ENCODE data around the gene CD40. TPM values are rescaled to one million over a fixed set of nuclear protein-coding genes. Genes with fewer than 3 reads are reported as not detected.
"Not testable (repeated sequence)": the region's sequence is repeated elsewhere in the genome, so short reads cannot be mapped to it uniquely, and the experiment has no call there.

The CD40 gene
- total RNA-seq, 1 experiment from 2014 or later: 29.9 TPM

- DNase-seq (ENCODE audit: low read depth): peak; percentile 97
- in situ Hi-C loops (cut with HindIII; ENCODE audit: low pct_unique_long_range_greater_than_20kb, low sequenced_read_pairs): no loop called here
These were observed 28.4 kb upstream of the CD40 start, which contains the start of gene NCOA5 for GRCh38 chr20:46089417-46090388. NCOA5 (minus strand) TSS chr20:46089962; CDS start chr20:46079424, 10,538 bp downstream.

- in situ Hi-C loops (cut with HindIII; ENCODE audit: low pct_unique_long_range_greater_than_20kb, low sequenced_read_pairs); DNase-seq (ENCODE audit: low read depth): not testable (repeated sequence)
These were observed 26.2 kb upstream of the CD40 start for GRCh38 chr20:46091622-46092535.

GRCh38 chr20:46093531-46093930, 24.6 kb upstream of the CD40 start:
- in situ Hi-C loops (cut with HindIII; ENCODE audit: low pct_unique_long_range_greater_than_20kb, low sequenced_read_pairs): no loop called here
- DNase-seq (ENCODE audit: low read depth): no peak

GRCh38 chr20:46099491-46100287, 18.4 kb upstream of the CD40 start:
- in situ Hi-C loops (cut with HindIII; ENCODE audit: low pct_unique_long_range_greater_than_20kb, low sequenced_read_pairs): no loop called here

GRCh38 chr20:46100444-46100843, 17.7 kb upstream of the CD40 start:
- DNase-seq (ENCODE audit: low read depth); in situ Hi-C loops (cut with HindIII; ENCODE audit: low pct_unique_long_range_greater_than_20kb, low sequenced_read_pairs): not testable (repeated sequence)

More at GRCh38 chr20:46099491-46100287, 18.4 kb upstream of the CD40 start:
- no peak for DNase-seq (ENCODE audit: low read depth)

- DNase-seq (ENCODE audit: low read depth): no peak
- in situ Hi-C loops (cut with HindIII; ENCODE audit: low pct_unique_long_range_greater_than_20kb, low sequenced_read_pairs): no loop called here
These were observed 17.1 kb upstream of the CD40 start for GRCh38 chr20:46100988-46101387.

- no peak for DNase-seq (ENCODE audit: low read depth)
- in situ Hi-C loops (cut with HindIII; ENCODE audit: low pct_unique_long_range_greater_than_20kb, low sequenced_read_pairs): no loop called here
These were observed 16.2 kb upstream of the CD40 start for GRCh38 chr20:46101957-46102356.

- in situ Hi-C loops (cut with HindIII; ENCODE audit: low pct_unique_long_range_greater_than_20kb, low sequenced_read_pairs): no loop called here
- DNase-seq (ENCODE audit: low read depth): no peak
These were observed 15.2 kb upstream of the CD40 start for GRCh38 chr20:46102940-46103339.

GRCh38 chr20:46104262-46104661, 13.9 kb upstream of the CD40 start:
- in situ Hi-C loops (cut with HindIII; ENCODE audit: low pct_unique_long_range_greater_than_20kb, low sequenced_read_pairs): no loop called here

GRCh38 chr20:46107061-46107460, 11.1 kb upstream of the CD40 start:
- no peak for DNase-seq (ENCODE audit: low read depth)
- in situ Hi-C loops (cut with HindIII; ENCODE audit: low pct_unique_long_range_greater_than_20kb, low sequenced_read_pairs): no loop called here

More at GRCh38 chr20:46104262-46104661, 13.9 kb upstream of the CD40 start:
- DNase-seq (ENCODE audit: low read depth): no peak

- in situ Hi-C loops (cut with HindIII; ENCODE audit: low pct_unique_long_range_greater_than_20kb, low sequenced_read_pairs): no loop called here
- no peak for DNase-seq (ENCODE audit: low read depth)
These were observed 9.7 kb upstream of the CD40 start for GRCh38 chr20:46108435-46108841.

GRCh38 chr20:46108976-46109375, 9.1 kb upstream of the CD40 start:
- DNase-seq (ENCODE audit: low read depth): no peak
- in situ Hi-C loops (cut with HindIII; ENCODE audit: low pct_unique_long_range_greater_than_20kb, low sequenced_read_pairs): no loop called here

- in situ Hi-C loops (cut with HindIII; ENCODE audit: low pct_unique_long_range_greater_than_20kb, low sequenced_read_pairs): no loop called here
- no peak for DNase-seq (ENCODE audit: low read depth)
These were observed 6.9 kb upstream of the CD40 start for GRCh38 chr20:46111028-46111835.

- in situ Hi-C loops (cut with HindIII; ENCODE audit: low pct_unique_long_range_greater_than_20kb, low sequenced_read_pairs): no loop called here
- no peak for DNase-seq (ENCODE audit: low read depth)
These were observed 6.3 kb upstream of the CD40 start for GRCh38 chr20:46111836-46112212.

GRCh38 chr20:46112430-46113112, 5.5 kb upstream of the CD40 start:
- no peak for DNase-seq (ENCODE audit: low read depth)
- in situ Hi-C loops (cut with HindIII; ENCODE audit: low pct_unique_long_range_greater_than_20kb, low sequenced_read_pairs): no loop called here

GRCh38 chr20:46113113-46113470, 5.0 kb upstream of the CD40 start:
- in situ Hi-C loops (cut with HindIII; ENCODE audit: low pct_unique_long_range_greater_than_20kb, low sequenced_read_pairs): no loop called here
- no peak for DNase-seq (ENCODE audit: low read depth)

- no peak for DNase-seq (ENCODE audit: low read depth)
- in situ Hi-C loops (cut with HindIII; ENCODE audit: low pct_unique_long_range_greater_than_20kb, low sequenced_read_pairs): no loop called here
These were observed 3.7 kb upstream of the CD40 start for GRCh38 chr20:46114449-46114848.
